Right lobe of liver (tissue), 4 donors: ENCODE measurements around the gene PTPN9.

Experiments
- POLR2A ChIP-seq: fragments of 450-650 bp; IDR thresholded peaks from one replicate; pipeline ENCODE4 v1.6.1; 2017; ENCODE audit warnings: antibody characterized with exemption, mild to moderate bottlenecking
- TF ChIP-seq, protein P1 (sequence below), 4 donors: fragments of 200-600 bp in 3 of 4; fragments of 450-650 bp in 1 of 4; IDR thresholded peaks; one replicate each; pipeline versions ENCODE4 v1.5.1 to v1.8.0; 2016 to 2022; ENCODE audit warnings: antibody characterized with exemption in 4 of 4, mild to moderate bottlenecking in 2 of 4
- donor health status: DM: no; HTN: no; CAD: no.
- donor health status: DM: no; HTN: no; CAD: no.
- donor health status: DM: no; HTN: yes; CAD: no.

DNA sequence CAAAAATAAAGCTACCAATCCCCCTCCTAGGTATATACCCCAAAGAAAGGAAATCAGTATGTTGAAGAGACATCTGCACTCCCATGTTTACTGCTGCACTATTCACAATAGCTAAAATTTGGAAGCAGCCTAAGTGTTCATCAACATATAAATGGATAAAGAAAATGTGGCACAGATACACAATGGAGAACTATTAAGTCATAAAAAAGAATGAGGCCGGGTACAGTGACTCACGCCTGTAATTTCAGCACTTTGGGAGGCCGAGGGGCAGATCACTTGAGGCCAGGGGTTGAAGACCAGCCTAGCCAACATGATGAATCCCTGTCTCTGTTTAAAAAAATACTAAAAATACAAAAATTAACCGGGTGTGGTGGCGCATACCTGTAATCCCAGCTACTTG is 10.0 kb upstream of the PTPN9 start:
- TF ChIP-seq, protein P1, sequence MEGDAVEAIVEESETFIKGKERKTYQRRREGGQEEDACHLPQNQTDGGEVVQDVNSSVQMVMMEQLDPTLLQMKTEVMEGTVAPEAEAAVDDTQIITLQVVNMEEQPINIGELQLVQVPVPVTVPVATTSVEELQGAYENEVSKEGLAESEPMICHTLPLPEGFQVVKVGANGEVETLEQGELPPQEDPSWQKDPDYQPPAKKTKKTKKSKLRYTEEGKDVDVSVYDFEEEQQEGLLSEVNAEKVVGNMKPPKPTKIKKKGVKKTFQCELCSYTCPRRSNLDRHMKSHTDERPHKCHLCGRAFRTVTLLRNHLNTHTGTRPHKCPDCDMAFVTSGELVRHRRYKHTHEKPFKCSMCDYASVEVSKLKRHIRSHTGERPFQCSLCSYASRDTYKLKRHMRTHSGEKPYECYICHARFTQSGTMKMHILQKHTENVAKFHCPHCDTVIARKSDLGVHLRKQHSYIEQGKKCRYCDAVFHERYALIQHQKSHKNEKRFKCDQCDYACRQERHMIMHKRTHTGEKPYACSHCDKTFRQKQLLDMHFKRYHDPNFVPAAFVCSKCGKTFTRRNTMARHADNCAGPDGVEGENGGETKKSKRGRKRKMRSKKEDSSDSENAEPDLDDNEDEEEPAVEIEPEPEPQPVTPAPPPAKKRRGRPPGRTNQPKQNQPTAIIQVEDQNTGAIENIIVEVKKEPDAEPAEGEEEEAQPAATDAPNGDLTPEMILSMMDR (IDR thresholded peaks at IDR 0.05), result no peak
- no peak for TF ChIP-seq POLR2A
